WTC11 (cell line): ENCODE data around the gene TEX51.

Experiments
- ATF6 ChIP-seq: sonication (generic); formaldehyde crosslinking; IDR thresholded peaks from 2 replicates; pipeline ENCODE4 v1.8.1; 2023; ENCODE audit warnings: mild to moderate bottlenecking, missing genetic modification reagents
- CTCF ChIP-seq: fragments of 200-600 bp; IDR thresholded peaks from 2 replicates; pipeline ENCODE4 v1.8.0; 2022; ENCODE audit warnings: antibody characterized with exemption
- E2F4 ChIP-seq: sonication (generic); formaldehyde crosslinking; IDR thresholded peaks from 2 replicates; pipeline ENCODE4 v1.8.1; 2022; ENCODE audit warnings: low read depth, mild to moderate bottlenecking, moderate library complexity, missing genetic modification reagents, borderline replicate concordance
- FOXP1 ChIP-seq: sonication (generic); formaldehyde crosslinking; IDR thresholded peaks from 2 replicates; pipeline ENCODE4 v1.8.0; 2022; ENCODE audit warnings: missing genetic modification reagents, mild to moderate bottlenecking, moderate library complexity, borderline replicate concordance
- MAX ChIP-seq: sonication (generic); formaldehyde crosslinking; IDR thresholded peaks from 2 replicates; pipeline ENCODE4 v1.8.0; 2022; ENCODE audit warnings: mild to moderate bottlenecking, missing genetic modification reagents
- ZNF138 ChIP-seq: sonication (generic); formaldehyde crosslinking; conservative IDR thresholded peaks from 2 replicates; pipeline ENCODE4 v1.8.1; 2022; ENCODE audit warnings: mild to moderate bottlenecking, moderate library complexity, missing genetic modification reagents
- ZNF281 ChIP-seq: sonication (generic); formaldehyde crosslinking; IDR thresholded peaks from 2 replicates; pipeline ENCODE4 v1.8.0; 2023; ENCODE audit warnings: mild to moderate bottlenecking, missing genetic modification reagents
- ZNF416 ChIP-seq: fragments of 250-450 bp; sonication (Bioruptor Pico); IDR thresholded peaks from 2 replicates; pipeline ENCODE4 v1.9.0; 2021; ENCODE audit warnings: mild to moderate bottlenecking, inconsistent platforms
- ZNF423 ChIP-seq: fragments of 250-450 bp; sonication (Bioruptor Pico); IDR thresholded peaks from 2 replicates; pipeline ENCODE4 v2.1.2; 2022; ENCODE audit warnings: mild to moderate bottlenecking, moderate library complexity
- ZNF512 ChIP-seq: sonication (generic); formaldehyde crosslinking; IDR thresholded peaks from 2 replicates; pipeline ENCODE4 v1.8.1; 2022; ENCODE audit warnings: missing genetic modification reagents, borderline replicate concordance

- no peak for TF ChIP-seq ZNF512 (CRISPR knock-in tag)
- TF ChIP-seq CTCF, result no peak
- TF ChIP-seq E2F4 (CRISPR knock-in tag), result no peak
- TF ChIP-seq ZNF416 (CRISPR knock-in tag), result no peak
- TF ChIP-seq FOXP1 (CRISPR knock-in tag), result no peak
- TF ChIP-seq MAX (CRISPR knock-in tag), result no peak
- no peak for TF ChIP-seq ATF6
- no peak for TF ChIP-seq ZNF138 (CRISPR knock-in tag)
- TF ChIP-seq ZNF281 (CRISPR knock-in tag), result no peak
- TF ChIP-seq ZNF423 (CRISPR knock-in tag), result no peak
Measured at GRCh38 chr2:126882736-126883665, 15.7 kb upstream of the TEX51 start.
